IMR-90 (cell line): ENCODE measurements around the gene GCM1. TPM values are rescaled to one million over a fixed set of nuclear protein-coding genes. Genes with fewer than 3 reads are reported as not detected.
A peak's percentile ranks its signal among the peaks of the same experiment; 100 is the strongest.
"Not testable (repeated sequence)": the region's sequence is repeated elsewhere in the genome, so short reads cannot be mapped to it uniquely, and the experiment has no call there.

Experiments used
- ATAC-seq: fragments of 200-7000 bp; cut with Tn5 transposase; 2 replicates; pipeline ENCODE4 v1.9.1; 2020; ENCODE audit warnings: low read depth, mild to moderate bottlenecking, moderate library complexity
- BruUV-seq: library from RNA; stranded (reverse); fragments of 400-500 nt; replicated peaks from 2 replicates; lab custom pipeline; 2021; lab: Mats Ljungman, UMichigan
- CTCF ChIA-PET: fragments of 300-600 bp; formaldehyde crosslinking; extraction: SDS; loops from one replicate; lab custom pipeline; 2021; ENCODE audit warnings: antibody characterized with exemption; lab: Yijun Ruan, JAX
- POLR2A ChIA-PET: fragments of 300-600 bp; sonication (Branson Sonifier 250); formaldehyde crosslinking; loops from one replicate; lab custom pipeline; 2022; ENCODE audit warnings: antibody characterized with exemption; ENCODE audit not compliant: unreplicated experiment; lab: Charles Lee
- DNase-seq: peaks from one replicate; pipeline ENCODE4 v3.0.0; 2013
- H2AFZ ChIP-seq: replicated peaks from 2 replicates; pipeline ENCODE3; 2013; ENCODE audit warnings: low read length, mild to moderate bottlenecking; ENCODE audit not compliant: poor library complexity
- H2AK5ac ChIP-seq: 2 replicates; pipeline ENCODE4 v1.6.1; 2013; ENCODE audit warnings: low read depth, low read length, inconsistent platforms
- H2AK9ac ChIP-seq: replicated peaks from 2 replicates; pipeline ENCODE3; 2013; ENCODE audit warnings: mild to moderate bottlenecking, low read depth, low read length, moderate library complexity; ENCODE audit not compliant: poor library complexity
- H2BK120ac ChIP-seq: 2 replicates; pipeline ENCODE4 v1.6.1; 2013; ENCODE audit warnings: low read depth, low read length, inconsistent platforms
- H2BK15ac ChIP-seq: 3 replicates; pipeline ENCODE4 v1.6.1; 2013; ENCODE audit warnings: low read depth, low read length, inconsistent platforms
- H2BK20ac ChIP-seq: 2 replicates; pipeline ENCODE4 v1.6.1; 2013; ENCODE audit warnings: low read depth, mild to moderate bottlenecking, inconsistent platforms, low read length, moderate library complexity
- H2BK5ac ChIP-seq: 2 replicates; pipeline ENCODE4 v1.6.1; 2013; ENCODE audit warnings: mild to moderate bottlenecking, low read depth, low read length, inconsistent platforms; ENCODE audit not compliant: poor library complexity, severe bottlenecking
- H3K14ac ChIP-seq: replicated peaks from 2 replicates; pipeline ENCODE4 v1.6.1; 2013; ENCODE audit warnings: low read depth, low read length, inconsistent platforms
- H3K18ac ChIP-seq: 2 replicates; pipeline ENCODE4 v1.6.1; 2013; ENCODE audit warnings: low read depth, low read length, control low read depth
- H3K23ac ChIP-seq: 2 replicates; pipeline ENCODE4 v1.6.1; 2013; ENCODE audit warnings: low read depth, low read length, inconsistent platforms
- H3K27ac ChIP-seq: 2 replicates; pipeline ENCODE4 v1.5.1; 2013; ENCODE audit warnings: mild to moderate bottlenecking, control low read depth, low read length; ENCODE audit not compliant: insufficient read depth
- H3K27me3 ChIP-seq: 2 replicates; pipeline ENCODE4 v1.6.1; 2013; ENCODE audit warnings: low read length; ENCODE audit not compliant: control insufficient read depth, insufficient read depth
- H3K36me3 ChIP-seq: 2 replicates; pipeline ENCODE4 v1.6.1; 2013; ENCODE audit warnings: low read length, mixed read lengths; ENCODE audit not compliant: control insufficient read depth, insufficient read depth
- H3K4ac ChIP-seq: 2 replicates; pipeline ENCODE4 v1.6.1; 2013; ENCODE audit warnings: low read depth, low read length, inconsistent platforms
- H3K4me1 ChIP-seq: 2 replicates; pipeline ENCODE4 v1.6.1; 2013; ENCODE audit warnings: low read length, mixed read lengths; ENCODE audit not compliant: control insufficient read depth, insufficient read depth
- H3K4me2 ChIP-seq: 2 replicates; pipeline ENCODE4 v1.6.1; 2013; ENCODE audit warnings: low read depth, mild to moderate bottlenecking, control low read depth, low read length, moderate library complexity
- H3K4me3 ChIP-seq: 2 replicates; pipeline ENCODE4 v1.5.1; 2013; ENCODE audit warnings: low read depth, mild to moderate bottlenecking, control low read depth, low read length, moderate library complexity; ENCODE audit not compliant: insufficient read depth
- H3K56ac ChIP-seq: 2 replicates; pipeline ENCODE4 v1.6.1; 2013; ENCODE audit warnings: low read length, inconsistent platforms; ENCODE audit not compliant: insufficient read depth; ENCODE audit errors: extremely low read depth
- H3K79me1 ChIP-seq, 2 experiments: 2 replicates each; pipeline ENCODE4 v1.6.1; 2013; ENCODE audit warnings: low read length in 2 of 2, inconsistent platforms in 1 of 2, low read depth in 1 of 2
- H3K9ac ChIP-seq: 2 replicates; pipeline ENCODE4 v1.6.1; 2013; ENCODE audit warnings: low read depth, low read length, control low read depth
- H3K9me1 ChIP-seq: 2 replicates; pipeline ENCODE4 v1.6.1; 2013; ENCODE audit warnings: low read length, inconsistent platforms; ENCODE audit not compliant: insufficient read depth
- H3K9me3 ChIP-seq: 2 replicates; pipeline ENCODE4 v1.6.1; 2013; ENCODE audit warnings: low read length; ENCODE audit not compliant: control insufficient read depth, insufficient read depth
- H4K20me1 ChIP-seq: 2 replicates; pipeline ENCODE4 v1.6.1; 2013; ENCODE audit warnings: low read length, inconsistent platforms; ENCODE audit not compliant: insufficient read depth
- H4K5ac ChIP-seq: 2 replicates; pipeline ENCODE4 v1.6.1; 2013; ENCODE audit warnings: mild to moderate bottlenecking, low read depth, low read length, control low read depth
- H4K8ac ChIP-seq, 2 experiments: 2 replicates each; pipeline ENCODE4 v1.6.1; 2013; ENCODE audit warnings: low read depth in 2 of 2, low read length in 2 of 2, control low read depth in 1 of 2, inconsistent platforms in 1 of 2
- H4K91ac ChIP-seq: 2 replicates; pipeline ENCODE4 v1.6.1; 2013; ENCODE audit warnings: low read depth, low read length, inconsistent platforms; ENCODE audit not compliant: insufficient read depth
- BHLHE40 ChIP-seq: fragments of 150-350 bp; IDR thresholded peaks from 2 replicates; pipeline ENCODE4 v1.6.1; 2016; ENCODE audit warnings: mild to moderate bottlenecking, low read depth, low read length
- CEBPB ChIP-seq: IDR thresholded peaks from 2 replicates; pipeline ENCODE4 v1.6.1; 2012; ENCODE audit warnings: low read depth, low read length, improper control_type of control experiment
- WGBS, 2 experiments: methylation state at CpG; one replicate each; pipeline versions ENCODE4 v1.1.5 to v1.1.7; 2013; ENCODE audit warnings: missing lambda C conversion rate in 2 of 2; ENCODE audit not compliant: insufficient read length in 1 of 2; ENCODE audit errors: extremely low coverage in 2 of 2; 5-methylcytosine and 5-hydroxymethylcytosine counted together
- dilution Hi-C: fragments of 300-500 bp; cut with HindIII; formaldehyde crosslinking; loops from one replicate; pipeline ENCODE4 v1.14.3; 2018; ENCODE audit warnings: low sequenced_read_pairs; ENCODE audit not compliant: unreplicated experiment
- in situ Hi-C: fragments of 300-500 bp; cut with MboI; formaldehyde crosslinking; loops from 3 replicates; pipeline ENCODE4 v1.14.3; 2019; ENCODE audit warnings: low sequenced_read_pairs, inconsistent platforms, mixed read lengths
- intact Hi-C: fragments of 100-400 bp; cut with micrococcal nuclease; formaldehyde crosslinking; loops from 2 replicates; pipeline ENCODE4 v1.10.0; 2022
- polyA plus RNA-seq, 3 experiments: library from polyadenylated mRNA; depleted of rRNA; stranded (reverse); fragments of >200 nt; gene quantifications; 2 replicates each; pipeline ENCODE4 v1.2.3, GENCODE V29; 2012; ENCODE audit warnings: low replicate concordance in 1 of 3
- total RNA-seq: library from RNA; depleted of rRNA; stranded (reverse); fragments of >200 nt; gene quantifications from 2 replicates; pipeline ENCODE4 v1.2.3, GENCODE V29; 2012
- TF ChIP-seq, protein P1 (sequence below): conservative IDR thresholded peaks from 2 replicates; pipeline ENCODE4 v1.5.1; 2012; ENCODE audit warnings: mild to moderate bottlenecking, low read depth, low read length, improper control_type of control experiment
- TF ChIP-seq, protein P2 (sequence below): fragments of 150-350 bp; IDR thresholded peaks from 2 replicates; pipeline ENCODE4 v1.6.1; 2016; ENCODE audit warnings: low read depth, mild to moderate bottlenecking, low read length, moderate library complexity, borderline replicate concordance

GCM1 gene
- total and polyA plus RNA-seq, 2 of the 4 experiments (the other 2 are of a cell fraction) = not detected

DNA sequence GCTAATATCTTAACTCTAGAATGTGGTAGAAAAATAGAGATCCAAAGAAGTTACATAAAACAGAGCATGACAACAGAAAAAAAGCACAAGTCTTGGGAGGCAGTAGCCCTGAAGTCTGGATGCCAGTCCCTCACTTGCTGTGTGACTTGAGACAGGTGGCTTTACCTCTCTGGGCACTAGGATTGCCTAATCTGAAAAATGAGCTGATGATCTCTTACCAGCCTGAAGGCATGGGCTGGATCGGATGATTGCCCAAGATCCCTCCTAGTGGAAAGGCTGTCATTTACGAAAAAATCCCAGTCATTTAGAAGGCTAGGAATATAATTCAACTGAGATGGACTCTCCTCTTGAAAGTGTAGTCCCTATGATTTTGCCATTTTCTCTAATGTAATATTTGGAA lies 10.9 kb upstream of the GCM1 start:
- Histone ChIP-seq H3K4me3 (no peak overlapping the region), H3K4me1 (no peaks in the 10 kb centered on the region), H4K5ac (no peak overlapping the region), H2BK15ac (no peak overlapping the region), H4K91ac (no peak overlapping the region), H4K20me1 (no peaks in the 10 kb centered on the region), H3K9me1 (no peaks in the 10 kb centered on the region), H3K27ac (no peak overlapping the region), H2AFZ (no peak overlapping the region), H3K9me3 (no peaks in the 10 kb centered on the region), H2AK9ac (no peak overlapping the region), H2BK120ac (no peak overlapping the region), H3K14ac (no peak overlapping the region), H3K4ac (no peak overlapping the region), H2AK5ac (no peak overlapping the region), H3K56ac (no peak overlapping the region), H2BK20ac (no peak overlapping the region), H3K4me2 (no peak overlapping the region), H3K23ac (no peak overlapping the region), H3K18ac (no peak overlapping the region), H3K9ac (no peak overlapping the region), H3K79me1 (no peaks in the 10 kb centered on the region), H3K36me3 (no peaks in the 10 kb centered on the region), H4K8ac (no peak overlapping the region), H2BK5ac (no peak overlapping the region), H3K27me3 (no peaks in the 10 kb centered on the region)
- POLR2A ChIA-PET = no interaction called here
- BruUV-seq = no TSS peak
- ATAC-seq (no peak; the same call in 1 of the 2 replicates), DNase-seq (peak; percentile 14)
- intact Hi-C loops (no loop called here), dilution Hi-C loops (no loop called here), in situ Hi-C loops (loop anchor here (25.0 kb wide), 1 partner anchor 503 kb away; the partner anchor contains the start of gene KLHL31)
- no CpG with 5 or more reads among the region's 2 CpGs for WGBS, 2 experiments
- TF ChIP-seq, protein P1, sequence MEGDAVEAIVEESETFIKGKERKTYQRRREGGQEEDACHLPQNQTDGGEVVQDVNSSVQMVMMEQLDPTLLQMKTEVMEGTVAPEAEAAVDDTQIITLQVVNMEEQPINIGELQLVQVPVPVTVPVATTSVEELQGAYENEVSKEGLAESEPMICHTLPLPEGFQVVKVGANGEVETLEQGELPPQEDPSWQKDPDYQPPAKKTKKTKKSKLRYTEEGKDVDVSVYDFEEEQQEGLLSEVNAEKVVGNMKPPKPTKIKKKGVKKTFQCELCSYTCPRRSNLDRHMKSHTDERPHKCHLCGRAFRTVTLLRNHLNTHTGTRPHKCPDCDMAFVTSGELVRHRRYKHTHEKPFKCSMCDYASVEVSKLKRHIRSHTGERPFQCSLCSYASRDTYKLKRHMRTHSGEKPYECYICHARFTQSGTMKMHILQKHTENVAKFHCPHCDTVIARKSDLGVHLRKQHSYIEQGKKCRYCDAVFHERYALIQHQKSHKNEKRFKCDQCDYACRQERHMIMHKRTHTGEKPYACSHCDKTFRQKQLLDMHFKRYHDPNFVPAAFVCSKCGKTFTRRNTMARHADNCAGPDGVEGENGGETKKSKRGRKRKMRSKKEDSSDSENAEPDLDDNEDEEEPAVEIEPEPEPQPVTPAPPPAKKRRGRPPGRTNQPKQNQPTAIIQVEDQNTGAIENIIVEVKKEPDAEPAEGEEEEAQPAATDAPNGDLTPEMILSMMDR = no peak
- TF ChIP-seq CEBPB (peak; percentile 68), BHLHE40 (no peak)
- TF ChIP-seq, protein P2, sequence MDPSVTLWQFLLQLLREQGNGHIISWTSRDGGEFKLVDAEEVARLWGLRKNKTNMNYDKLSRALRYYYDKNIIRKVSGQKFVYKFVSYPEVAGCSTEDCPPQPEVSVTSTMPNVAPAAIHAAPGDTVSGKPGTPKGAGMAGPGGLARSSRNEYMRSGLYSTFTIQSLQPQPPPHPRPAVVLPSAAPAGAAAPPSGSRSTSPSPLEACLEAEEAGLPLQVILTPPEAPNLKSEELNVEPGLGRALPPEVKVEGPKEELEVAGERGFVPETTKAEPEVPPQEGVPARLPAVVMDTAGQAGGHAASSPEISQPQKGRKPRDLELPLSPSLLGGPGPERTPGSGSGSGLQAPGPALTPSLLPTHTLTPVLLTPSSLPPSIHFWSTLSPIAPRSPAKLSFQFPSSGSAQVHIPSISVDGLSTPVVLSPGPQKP = no peak
- CTCF ChIA-PET = no interaction called here

DNA sequence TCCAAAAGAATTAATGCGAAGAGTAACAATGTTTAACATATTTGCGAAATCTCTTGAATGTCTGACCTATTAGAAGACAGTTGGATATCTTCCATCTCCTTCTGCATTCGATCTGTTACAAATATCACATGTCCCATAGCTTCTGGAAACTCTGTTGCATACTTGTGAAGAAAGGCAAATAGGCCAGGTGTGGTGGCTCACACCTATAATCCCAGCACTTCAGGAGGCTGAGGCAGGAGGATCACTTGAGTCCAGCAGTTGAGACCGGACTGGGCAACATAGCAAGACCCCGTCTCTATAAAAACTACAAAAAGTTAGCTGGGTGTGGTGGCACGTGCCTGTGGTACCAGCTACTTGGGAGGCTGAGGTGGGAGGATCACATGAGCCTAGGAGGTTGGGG lies 9.4 kb upstream of the GCM1 start:
- H4K8ac ChIP-seq, H2AK9ac ChIP-seq, H3K4me1 ChIP-seq, H2BK15ac ChIP-seq, H4K5ac ChIP-seq, intact Hi-C loops, H4K91ac ChIP-seq, H2BK5ac ChIP-seq, H3K27me3 ChIP-seq, H2BK20ac ChIP-seq, H2BK120ac ChIP-seq, DNase-seq, H2AK5ac ChIP-seq, H3K27ac ChIP-seq, ATAC-seq, H4K20me1 ChIP-seq, dilution Hi-C loops, H3K14ac ChIP-seq, H3K79me1 ChIP-seq, H3K56ac ChIP-seq, H2AFZ ChIP-seq, POLR2A ChIA-PET, H3K4ac ChIP-seq, H3K9me3 ChIP-seq, H3K23ac ChIP-seq, H3K9ac ChIP-seq, H3K36me3 ChIP-seq, H3K4me3 ChIP-seq, H3K9me1 ChIP-seq, BruUV-seq, H3K18ac ChIP-seq, H3K4me2 ChIP-seq: not testable (repeated sequence)
- CTCF ChIA-PET = interaction anchor here (0.9 kb wide), 1 partner anchor 639 kb away, joined by 3 read pairs; no protein-coding TSS in a partner anchor
- no CpG with 5 or more reads among the region's 6 CpGs for whole genome bisulfite sequencing, 2 experiments
- in situ Hi-C loops = loop anchor here (25.0 kb wide), 1 partner anchor 504 kb away; the partner anchor contains the start of gene KLHL31
